ENCODE data around the gene PFKFB3.
"Not testable (repeated sequence)": the region's sequence is repeated elsewhere in the genome, so short reads cannot be mapped to it uniquely, and the experiment has no call there.

- not testable (repeated sequence) for TF ChIP-seq CTCF, POLR2A (IDR thresholded peaks at IDR 0.05)
Measured at GRCh38 chr10:6165933-6166332, 36.8 kb upstream of the PFKFB3 start.
